ENCODE data around the gene INPP5A. TPM values are rescaled to one million over a fixed set of nuclear protein-coding genes. Genes with fewer than 3 reads are reported as not detected.
"Not testable (repeated sequence)": the region's sequence is repeated elsewhere in the genome, so short reads cannot be mapped to it uniquely, and the experiment has no call there.

The INPP5A gene
- total RNA-seq, 3 donors from 2014 or later, result 5.8 to 8.8 (median 6.9) TPM

GRCh38 chr10:132676193-132676891 lies 138.8 kb downstream of the INPP5A start:
- H3K4me1 Mint-ChIP-seq (ENCODE audit: low read depth), result no peaks in the 10 kb centered on the region
- H3K9me3 Mint-ChIP-seq, result no peaks in the 10 kb centered on the region
- no peak for DNase-seq

GRCh38 chr10:132677096-132677472 lies 139.5 kb downstream of the INPP5A start:
- H3K4me1 Mint-ChIP-seq (ENCODE audit: low read depth), result no peaks in the 10 kb centered on the region
- H3K4me3 Mint-ChIP-seq, result no peak overlapping the region
- no peak for DNase-seq
- H3K27me3 Mint-ChIP-seq (ENCODE audit: low read depth), result no peaks in the 10 kb centered on the region
- no peaks in the 10 kb centered on the region for H3K9me3 Mint-ChIP-seq
- no peak for ATAC-seq
- H3K36me3 Mint-ChIP-seq (ENCODE audit: insufficient read depth), result peaks cover 12% of the 10 kb centered on the region

More at GRCh38 chr10:132676193-132676891, 138.8 kb downstream of the INPP5A start:
- peaks cover 10% of the 10 kb centered on the region for H3K36me3 Mint-ChIP-seq (ENCODE audit: insufficient read depth)
- no peaks in the 10 kb centered on the region for H3K27me3 Mint-ChIP-seq (ENCODE audit: low read depth)
- H3K4me3 Mint-ChIP-seq, result no peak overlapping the region
- ATAC-seq, result no peak

- Mint-ChIP-seq H3K4me3 (no peak overlapping the region), H3K9me3 (no peaks in the 10 kb centered on the region), H3K36me3 (ENCODE audit: insufficient read depth) (peaks cover 12% of the 10 kb centered on the region), H3K27me3 (ENCODE audit: low read depth) (no peaks in the 10 kb centered on the region), H3K4me1 (ENCODE audit: low read depth) (no peaks in the 10 kb centered on the region)
- DNase-seq, result no peak
- no peak for ATAC-seq
Measured at GRCh38 chr10:132677473-132678227, 140.1 kb downstream of the INPP5A start.

GRCh38 chr10:132678436-132679216 lies 141.0 kb downstream of the INPP5A start:
- H3K36me3 Mint-ChIP-seq (ENCODE audit: insufficient read depth), result peaks cover 10% of the 10 kb centered on the region
- peaks cover 4% of the 10 kb centered on the region for H3K4me1 Mint-ChIP-seq (ENCODE audit: low read depth)
- no peaks in the 10 kb centered on the region for H3K27me3 Mint-ChIP-seq (ENCODE audit: low read depth)
- H3K4me3 Mint-ChIP-seq, result no peak overlapping the region
- no peaks in the 10 kb centered on the region for H3K9me3 Mint-ChIP-seq
- ATAC-seq (no peak), DNase-seq (no peak)

- peaks cover 8% of the 10 kb centered on the region for H3K4me1 Mint-ChIP-seq (ENCODE audit: low read depth)
- no peak overlapping the region for H3K4me3 Mint-ChIP-seq
- peaks cover 9% of the 10 kb centered on the region for H3K36me3 Mint-ChIP-seq (ENCODE audit: insufficient read depth)
- ATAC-seq (no peak), DNase-seq (no peak)
- H3K27me3 Mint-ChIP-seq (ENCODE audit: low read depth), result no peaks in the 10 kb centered on the region
- no peaks in the 10 kb centered on the region for H3K9me3 Mint-ChIP-seq
Measured at GRCh38 chr10:132679217-132679595, 141.6 kb downstream of the INPP5A start.

GRCh38 chr10:132679640-132680039 lies 142.1 kb downstream of the INPP5A start:
- H3K36me3 Mint-ChIP-seq (ENCODE audit: insufficient read depth), result peaks cover 9% of the 10 kb centered on the region
- no peaks in the 10 kb centered on the region for H3K9me3 Mint-ChIP-seq
- peaks cover 13% of the 10 kb centered on the region for H3K4me1 Mint-ChIP-seq (ENCODE audit: low read depth)
- DNase-seq (no peak), ATAC-seq (no peak)
- no peaks in the 10 kb centered on the region for H3K27me3 Mint-ChIP-seq (ENCODE audit: low read depth)
- no peak overlapping the region for H3K4me3 Mint-ChIP-seq

- ATAC-seq; H3K27me3 Mint-ChIP-seq (ENCODE audit: low read depth): not testable (repeated sequence)
Measured at GRCh38 chr10:132680741-132681140, 143.2 kb downstream of the INPP5A start.

GRCh38 chr10:132681858-132682755 lies 144.5 kb downstream of the INPP5A start:
- Mint-ChIP-seq H3K4me1 (ENCODE audit: low read depth) (peaks cover 20% of the 10 kb centered on the region), H3K4me3 (no peak overlapping the region), H3K9me3 (no peaks in the 10 kb centered on the region), H3K36me3 (ENCODE audit: insufficient read depth) (peaks cover 6% of the 10 kb centered on the region), H3K27me3 (ENCODE audit: low read depth) (no peaks in the 10 kb centered on the region)
- ATAC-seq, result no peak
- DNase-seq, result no peak

More at GRCh38 chr10:132680741-132681140, 143.2 kb downstream of the INPP5A start:
- H3K4me3 Mint-ChIP-seq; H3K36me3 Mint-ChIP-seq (ENCODE audit: insufficient read depth); DNase-seq; H3K9me3 Mint-ChIP-seq: not testable (repeated sequence)
- H3K4me1 Mint-ChIP-seq (ENCODE audit: low read depth), result peaks cover 20% of the 10 kb centered on the region

GRCh38 chr10:132684164-132684891 lies 146.7 kb downstream of the INPP5A start:
- Mint-ChIP-seq H3K36me3 (ENCODE audit: insufficient read depth) (peaks cover 3% of the 10 kb centered on the region), H3K4me1 (ENCODE audit: low read depth) (peaks cover 20% of the 10 kb centered on the region), H3K27me3 (ENCODE audit: low read depth) (no peaks in the 10 kb centered on the region), H3K4me3 (no peak overlapping the region), H3K9me3 (no peaks in the 10 kb centered on the region)
- ATAC-seq (peak; percentile 94 to 97), DNase-seq (peak; percentile 17)

GRCh38 chr10:132685101-132685891 lies 147.7 kb downstream of the INPP5A start:
- H3K27me3 Mint-ChIP-seq (ENCODE audit: low read depth), result no peaks in the 10 kb centered on the region
- no peaks in the 10 kb centered on the region for H3K9me3 Mint-ChIP-seq
- H3K4me3 Mint-ChIP-seq, result no peak overlapping the region
- DNase-seq (no peak), ATAC-seq (peak; percentile 47 to 49)
- peaks cover 3% of the 10 kb centered on the region for H3K36me3 Mint-ChIP-seq (ENCODE audit: insufficient read depth)
- peaks cover 20% of the 10 kb centered on the region for H3K4me1 Mint-ChIP-seq (ENCODE audit: low read depth)

- DNase-seq (no peak), ATAC-seq (no peak)
- H3K27me3 Mint-ChIP-seq (ENCODE audit: low read depth), result no peaks in the 10 kb centered on the region
- peaks cover 5% of the 10 kb centered on the region for H3K36me3 Mint-ChIP-seq (ENCODE audit: insufficient read depth)
- no peak overlapping the region for H3K4me3 Mint-ChIP-seq
- peaks cover 20% of the 10 kb centered on the region for H3K4me1 Mint-ChIP-seq (ENCODE audit: low read depth)
- no peaks in the 10 kb centered on the region for H3K9me3 Mint-ChIP-seq
Measured at GRCh38 chr10:132685921-132686680, 148.5 kb downstream of the INPP5A start.

GRCh38 chr10:132687181-132687892 lies 149.8 kb downstream of the INPP5A start:
- Mint-ChIP-seq H3K9me3 (no peaks in the 10 kb centered on the region), H3K27me3 (ENCODE audit: low read depth) (no peaks in the 10 kb centered on the region), H3K36me3 (ENCODE audit: insufficient read depth) (peaks cover 8% of the 10 kb centered on the region), H3K4me3 (no peak overlapping the region), H3K4me1 (ENCODE audit: low read depth) (peaks cover 20% of the 10 kb centered on the region)
- DNase-seq, result no peak
- no peak for ATAC-seq
